Trophoblast cell (in vitro differentiated cells and primary cell): ENCODE results near the gene KIF2A.

ENCODE experiments used
- DNase-seq, 2 donors: peaks; one replicate each; pipeline ENCODE4 v3.0.0-alpha.2; 2016
- H2AFZ ChIP-seq: 2 replicates; pipeline ENCODE4 v1.6.1; 2013; ENCODE audit warnings: low read length, moderate library complexity, mild to moderate bottlenecking; ENCODE audit not compliant: insufficient read depth, poor library complexity
- H2AK5ac ChIP-seq: 2 replicates; pipeline ENCODE4 v1.6.1; 2013; ENCODE audit warnings: mild to moderate bottlenecking, low read length
- H2BK120ac ChIP-seq: 2 replicates; pipeline ENCODE4 v1.6.1; 2013; ENCODE audit warnings: low read length, mild to moderate bottlenecking, moderate library complexity; ENCODE audit not compliant: insufficient read depth, poor library complexity
- H2BK12ac ChIP-seq: 2 replicates; pipeline ENCODE4 v1.6.1; 2013; ENCODE audit warnings: mild to moderate bottlenecking, low read length, moderate library complexity
- H2BK5ac ChIP-seq: 2 replicates; pipeline ENCODE4 v1.6.1; 2013; ENCODE audit warnings: low read length, low read depth, moderate library complexity, mild to moderate bottlenecking; ENCODE audit not compliant: poor library complexity
- H3K14ac ChIP-seq: 2 replicates; pipeline ENCODE4 v1.6.1; 2013; ENCODE audit warnings: mild to moderate bottlenecking, low read length
- H3K18ac ChIP-seq: 2 replicates; pipeline ENCODE4 v1.6.1; 2013; ENCODE audit warnings: mild to moderate bottlenecking, low read length
- H3K23ac ChIP-seq: 2 replicates; pipeline ENCODE4 v1.6.1; 2013; ENCODE audit warnings: low read length
- H3K27ac ChIP-seq: 2 replicates; pipeline ENCODE4 v1.5.1; 2013; ENCODE audit warnings: low read depth, mild to moderate bottlenecking, inconsistent platforms, low read length, moderate library complexity
- H3K27me3 ChIP-seq: 2 replicates; pipeline ENCODE4 v1.6.1; 2013; ENCODE audit warnings: inconsistent platforms, mild to moderate bottlenecking, low read length, moderate library complexity; ENCODE audit not compliant: insufficient read depth
- H3K36me3 ChIP-seq, 2 experiments: 1 replicate in 1 of 2; 2 replicates in 1 of 2; pipeline ENCODE4 v1.6.1; 2013; ENCODE audit warnings: low read length in 2 of 2, mild to moderate bottlenecking in 2 of 2, moderate library complexity in 1 of 2; ENCODE audit not compliant: insufficient read depth in 2 of 2, control insufficient read depth in 1 of 2
- H3K4ac ChIP-seq: 2 replicates; pipeline ENCODE4 v1.6.1; 2013; ENCODE audit warnings: low read depth, mild to moderate bottlenecking, low read length, moderate library complexity
- H3K4me1 ChIP-seq, 2 experiments: 1 replicate in 1 of 2; 2 replicates in 1 of 2; pipeline ENCODE4 v1.6.1; 2013; ENCODE audit warnings: low read length in 2 of 2, mild to moderate bottlenecking in 2 of 2, moderate library complexity in 1 of 2; ENCODE audit not compliant: insufficient read depth in 2 of 2, control insufficient read depth in 1 of 2
- H3K4me2 ChIP-seq: 2 replicates; pipeline ENCODE4 v1.6.1; 2013; ENCODE audit warnings: inconsistent platforms, mild to moderate bottlenecking, low read length, moderate library complexity
- H3K4me3 ChIP-seq: 2 replicates; pipeline ENCODE4 v1.5.1; 2013; ENCODE audit warnings: mild to moderate bottlenecking, low read depth, low read length, inconsistent platforms
- H3K79me1 ChIP-seq: one replicate; pipeline ENCODE4 v1.6.1; 2013; ENCODE audit warnings: low read length
- H3K79me2 ChIP-seq: 2 replicates; pipeline ENCODE4 v1.6.1; 2013; ENCODE audit warnings: low read length, mild to moderate bottlenecking; ENCODE audit not compliant: control insufficient read depth, insufficient read depth, poor library complexity
- H3K9ac ChIP-seq: 2 replicates; pipeline ENCODE4 v1.6.1; 2013; ENCODE audit warnings: mild to moderate bottlenecking, low read length
- H3K9me3 ChIP-seq: 2 replicates; pipeline ENCODE4 v1.6.1; 2013; ENCODE audit warnings: low read depth, mild to moderate bottlenecking, control low read depth, inconsistent platforms, low read length; ENCODE audit not compliant: insufficient read depth
- H4K12ac ChIP-seq: 2 replicates; pipeline ENCODE4 v1.6.1; 2013; ENCODE audit warnings: low read depth, mild to moderate bottlenecking, low read length, moderate library complexity
- H4K8ac ChIP-seq: 2 replicates; pipeline ENCODE4 v1.6.1; 2013; ENCODE audit warnings: low read depth, mild to moderate bottlenecking, low read length, moderate library complexity
- H4K91ac ChIP-seq: one replicate; pipeline ENCODE4 v1.6.1; 2013; ENCODE audit warnings: low read depth, mild to moderate bottlenecking, low read length, moderate library complexity
- WGBS: extraction: QIAGEN DNeasy Blood & Tissue Kit; methylation state at CpG from one replicate; pipeline ENCODE4 v1.1.7; 2013; ENCODE audit warnings: missing lambda C conversion rate; ENCODE audit not compliant: insufficient read length, insufficient coverage; ENCODE audit errors: extremely low coverage; 5-methylcytosine and 5-hydroxymethylcytosine counted together

KIF2A gene

DNA sequence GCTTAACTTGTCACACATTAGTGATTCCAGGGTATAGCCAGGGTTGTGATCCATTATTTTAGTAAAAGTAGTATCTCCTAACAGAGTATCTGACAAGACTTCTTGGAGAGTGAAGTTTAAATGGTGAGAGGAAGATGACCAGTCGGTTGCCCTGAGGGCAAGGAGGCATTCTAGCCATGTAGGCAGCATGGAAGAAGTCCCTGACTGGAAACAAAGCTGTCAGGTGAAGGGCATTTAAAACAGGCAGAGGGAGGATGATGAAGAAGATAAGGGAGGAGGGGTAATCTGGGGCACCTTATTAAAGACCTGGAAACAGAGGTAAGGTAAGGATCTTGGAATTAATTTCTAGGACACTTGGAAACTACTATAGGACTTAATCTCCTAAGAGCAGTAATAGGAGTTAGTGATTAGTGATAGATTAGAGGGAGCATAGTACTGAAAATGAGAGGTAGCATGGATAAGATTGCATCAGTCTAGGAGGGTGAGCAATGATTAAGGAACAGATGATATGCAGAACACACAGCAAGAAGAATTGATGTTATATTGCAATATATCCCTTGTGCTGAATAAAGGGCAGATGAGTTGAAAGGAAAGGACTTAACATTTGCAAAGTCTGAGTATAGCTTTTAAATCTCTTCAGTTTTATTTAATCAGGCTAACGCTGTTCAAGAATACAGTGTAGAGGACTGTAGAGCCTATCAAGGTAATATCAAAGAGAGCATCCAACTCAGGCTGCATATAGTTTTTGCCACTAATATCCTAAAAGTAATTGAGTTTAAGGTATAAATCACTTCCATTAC is 9.6 kb downstream of the KIF2A start:
- H2AFZ ChIP-seq: no peak overlapping the region
- no peak overlapping the region for H3K9ac ChIP-seq
- no peaks in the 10 kb centered on the region for H3K27me3 ChIP-seq
- peaks cover 7 to 11% of the 10 kb centered on the region in 2 experiments for H3K4me1 ChIP-seq
- H3K9me3 ChIP-seq: no peaks in the 10 kb centered on the region
- peak overlapping the region; percentile 56 for H3K27ac ChIP-seq
- no peak overlapping the region for H3K23ac ChIP-seq
- DNase-seq: peak; percentile 33 to 70
- no peak overlapping the region for H3K18ac ChIP-seq
- peaks cover 1% of the 10 kb centered on the region for H3K79me2 ChIP-seq
- peaks cover 3% of the 10 kb centered on the region for H3K79me1 ChIP-seq
- H2AK5ac ChIP-seq: no peak overlapping the region
- H3K4me3 ChIP-seq: no peak overlapping the region
- WGBS: no CpG with 5 or more reads among the region's 2 CpGs
- H4K12ac ChIP-seq: no peak overlapping the region
- H4K8ac ChIP-seq: no peak overlapping the region
- no peak overlapping the region for H2BK120ac ChIP-seq
- H2BK12ac ChIP-seq: no peak overlapping the region
- H4K91ac ChIP-seq: no peak overlapping the region
- H2BK5ac ChIP-seq: no peak overlapping the region
- no peak overlapping the region for H3K4me2 ChIP-seq
- H3K4ac ChIP-seq: no peak overlapping the region
- no peak overlapping the region for H3K14ac ChIP-seq
- H3K36me3 ChIP-seq: no peaks in the 10 kb centered on the region

DNA sequence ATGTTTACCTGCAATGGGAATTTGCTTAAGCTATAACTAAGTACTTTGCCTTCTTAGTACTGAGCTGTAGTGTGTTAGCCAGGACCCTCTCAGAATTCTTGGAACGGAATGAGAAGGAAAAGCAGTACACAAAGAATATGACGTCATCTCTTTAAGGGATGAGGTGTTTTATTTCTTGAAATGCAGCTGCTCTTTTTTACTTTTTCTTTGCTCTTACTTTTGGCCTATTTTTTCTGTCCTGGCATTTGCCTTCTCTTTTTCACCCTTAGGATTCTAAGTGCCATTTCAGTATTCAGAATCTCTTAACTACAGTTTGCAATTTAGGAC is 10.1 kb downstream of the KIF2A start:
- no peak overlapping the region for H3K14ac ChIP-seq
- no peak overlapping the region for H2AFZ ChIP-seq
- no peak overlapping the region for H3K18ac ChIP-seq
- no peak overlapping the region for H4K8ac ChIP-seq
- H2BK120ac ChIP-seq: no peak overlapping the region
- no peak overlapping the region for H3K9ac ChIP-seq
- H3K4me3 ChIP-seq: no peak overlapping the region
- no peaks in the 10 kb centered on the region for H3K27me3 ChIP-seq
- WGBS: no CpG with 5 or more reads among the region's 2 CpGs
- no peak overlapping the region for H2BK5ac ChIP-seq
- no peak overlapping the region for H2AK5ac ChIP-seq
- H3K79me2 ChIP-seq: peaks cover 1% of the 10 kb centered on the region
- H3K4ac ChIP-seq: no peak overlapping the region
- no peak overlapping the region for H4K12ac ChIP-seq
- no peak overlapping the region for H3K23ac ChIP-seq
- H3K4me1 ChIP-seq: peaks cover 7 to 11% of the 10 kb centered on the region in 2 experiments
- no peak overlapping the region for H3K4me2 ChIP-seq
- H3K79me1 ChIP-seq: peaks cover 3% of the 10 kb centered on the region
- DNase-seq: no peak
- no peak overlapping the region for H2BK12ac ChIP-seq
- no peak overlapping the region for H3K27ac ChIP-seq
- H3K9me3 ChIP-seq: no peaks in the 10 kb centered on the region
- no peak overlapping the region for H4K91ac ChIP-seq
- no peaks in the 10 kb centered on the region for H3K36me3 ChIP-seq

DNA sequence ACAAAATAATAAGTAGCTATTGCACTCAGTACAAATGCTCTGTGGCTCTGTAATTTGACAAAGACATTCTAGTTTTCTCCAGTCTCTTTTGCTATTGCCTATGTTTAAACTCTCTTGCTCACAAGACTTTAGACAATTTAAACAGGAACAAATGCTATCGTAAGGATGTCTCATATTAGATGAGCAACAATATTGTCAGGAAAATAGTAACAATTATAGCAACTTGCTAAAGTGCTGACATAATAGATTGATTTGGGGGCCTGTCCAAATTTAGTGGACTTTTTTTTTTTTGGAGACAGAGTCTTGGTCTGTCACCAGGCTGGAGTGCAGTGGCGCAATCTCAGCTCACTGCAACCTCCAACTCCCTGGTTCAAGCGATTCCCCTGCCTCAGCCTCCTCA is 11.8 kb downstream of the KIF2A start:
- Histone ChIP-seq H3K9me3 (no peaks in the 10 kb centered on the region), H2AK5ac (no peak overlapping the region), H3K4me2 (no peak overlapping the region), H3K9ac (no peak overlapping the region), H3K4ac (no peak overlapping the region), H2AFZ (no peak overlapping the region), H4K12ac (no peak overlapping the region), H4K91ac (no peak overlapping the region), H3K36me3 (peaks cover 3 to 6% of the 10 kb centered on the region in 2 experiments), H3K4me3 (no peak overlapping the region), H4K8ac (no peak overlapping the region), H3K79me2 (peaks cover 4% of the 10 kb centered on the region), H3K79me1 (peaks cover 3% of the 10 kb centered on the region), H3K27me3 (no peaks in the 10 kb centered on the region), H3K18ac (no peak overlapping the region), H3K4me1 (peaks cover 7 to 11% of the 10 kb centered on the region in 2 experiments), H3K23ac (no peak overlapping the region), H3K14ac (no peak overlapping the region), H2BK12ac (no peak overlapping the region), H2BK120ac (no peak overlapping the region), H3K27ac (no peak overlapping the region), H2BK5ac (no peak overlapping the region)
- WGBS: no CpG with 5 or more reads among the region's 3 CpGs
- DNase-seq: no peak

DNA sequence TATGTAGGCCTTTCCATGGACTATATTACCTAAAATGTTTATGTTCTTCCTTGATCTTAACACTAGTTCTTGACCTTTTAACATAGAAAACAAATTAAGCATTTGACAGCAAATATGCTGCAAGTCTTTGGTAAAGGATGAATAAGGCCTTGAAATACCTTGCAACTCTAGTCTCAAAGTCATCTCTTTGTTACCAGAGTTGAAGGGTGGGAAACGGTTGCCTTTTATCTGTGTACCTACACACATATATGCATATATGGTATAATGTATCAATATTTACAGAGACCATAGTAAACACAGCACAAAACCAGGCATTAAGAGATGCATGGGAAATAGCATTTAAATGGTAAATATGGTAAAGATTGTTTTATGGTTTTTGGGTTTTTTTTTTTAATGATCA is 16.5 kb downstream of the KIF2A start:
- Histone ChIP-seq H2BK120ac (no peak overlapping the region), H3K4ac (no peak overlapping the region), H2AK5ac (no peak overlapping the region), H3K4me1 (no peaks in the 10 kb centered on the region), H2AFZ (no peak overlapping the region), H4K91ac (no peak overlapping the region), H3K4me2 (no peak overlapping the region), H3K4me3 (no peak overlapping the region), H3K79me2 (peaks cover 2% of the 10 kb centered on the region), H4K12ac (no peak overlapping the region), H3K36me3 (peaks cover 5 to 11% of the 10 kb centered on the region in 2 experiments), H3K27me3 (no peaks in the 10 kb centered on the region), H3K79me1 (no peaks in the 10 kb centered on the region), H3K14ac (no peak overlapping the region), H2BK5ac (no peak overlapping the region), H3K23ac (no peak overlapping the region), H3K18ac (no peak overlapping the region), H2BK12ac (no peak overlapping the region), H3K9me3 (no peaks in the 10 kb centered on the region), H3K9ac (no peak overlapping the region), H3K27ac (no peak overlapping the region), H4K8ac (no peak overlapping the region)
- no CpG with 5 or more reads among the region's 1 CpG for WGBS
- DNase-seq: no peak
